SH-SY5Y (cell line): Measurements from ENCODE around the gene NOP16.

Source experiments
- GATA2 ChIP-seq: IDR thresholded peaks from 2 replicates; pipeline ENCODE4 v1.6.1; 2011; ENCODE audit warnings: mild to moderate bottlenecking, low read depth, low read length
- GATA3 ChIP-seq: IDR thresholded peaks from 2 replicates; pipeline ENCODE4 v1.6.1; 2011; ENCODE audit warnings: low read depth, mild to moderate bottlenecking, low read length, moderate library complexity

GRCh38 chr5:176425791-176426190, 37.4 kb upstream of the NOP16 start:
- no peak for TF ChIP-seq GATA3
- TF ChIP-seq GATA2 = no peak
